ENCODE measurements around the gene POLD3. TPM values are rescaled to one million over a fixed set of nuclear protein-coding genes. Genes with fewer than 3 reads are reported as not detected.

POLD3 gene, protein sequence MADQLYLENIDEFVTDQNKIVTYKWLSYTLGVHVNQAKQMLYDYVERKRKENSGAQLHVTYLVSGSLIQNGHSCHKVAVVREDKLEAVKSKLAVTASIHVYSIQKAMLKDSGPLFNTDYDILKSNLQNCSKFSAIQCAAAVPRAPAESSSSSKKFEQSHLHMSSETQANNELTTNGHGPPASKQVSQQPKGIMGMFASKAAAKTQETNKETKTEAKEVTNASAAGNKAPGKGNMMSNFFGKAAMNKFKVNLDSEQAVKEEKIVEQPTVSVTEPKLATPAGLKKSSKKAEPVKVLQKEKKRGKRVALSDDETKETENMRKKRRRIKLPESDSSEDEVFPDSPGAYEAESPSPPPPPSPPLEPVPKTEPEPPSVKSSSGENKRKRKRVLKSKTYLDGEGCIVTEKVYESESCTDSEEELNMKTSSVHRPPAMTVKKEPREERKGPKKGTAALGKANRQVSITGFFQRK
- total RNA-seq: 5.3 and 6.4 TPM in 2 replicates

DNA sequence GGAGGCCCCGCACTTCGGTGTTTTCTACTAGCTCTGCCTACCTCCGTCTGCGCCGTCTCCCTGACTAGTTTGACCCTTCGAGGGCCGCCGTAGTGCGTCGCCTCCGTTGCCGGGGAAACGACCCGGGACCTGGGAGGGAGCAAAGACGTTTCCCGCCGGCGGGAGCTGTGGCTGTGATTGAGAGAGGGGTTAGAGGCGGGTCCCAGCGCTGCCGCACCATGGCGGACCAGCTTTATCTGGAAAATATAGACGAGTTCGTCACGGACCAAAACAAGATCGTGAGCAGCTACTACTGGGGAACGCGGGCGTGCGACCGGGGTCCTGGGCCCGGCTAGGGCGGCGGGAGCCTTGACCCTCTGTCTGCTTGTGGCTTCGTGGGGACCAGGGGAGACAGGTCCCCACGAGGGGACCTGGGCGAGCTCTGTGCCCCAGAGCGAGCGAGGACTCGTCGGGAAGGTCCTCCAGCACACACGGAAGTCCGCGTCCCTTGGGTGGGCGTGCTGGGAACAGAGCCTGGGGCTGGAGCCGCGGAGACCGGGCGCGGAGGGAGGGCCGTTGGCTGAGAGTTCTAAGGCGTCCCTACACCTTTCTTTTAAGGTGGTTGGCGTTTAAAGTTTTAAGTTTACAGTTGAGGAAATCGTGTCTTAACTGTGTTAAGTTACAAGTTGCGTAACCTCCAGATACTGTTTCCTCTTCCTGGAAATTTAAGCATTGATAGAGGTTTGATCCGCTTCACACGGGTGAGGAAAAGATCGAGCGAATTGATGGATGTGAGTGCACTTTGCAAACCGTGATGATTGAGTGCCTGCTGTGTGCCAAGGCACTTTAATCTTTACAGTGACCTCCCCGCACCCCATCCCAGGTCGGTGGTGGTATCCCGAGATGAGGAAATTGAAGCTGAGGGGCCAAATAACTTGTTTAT lies at the start of gene POLD3:
TSS of gene POLD3 (plus strand) at position 142 of the 922 bp plus-strand sequence. CDS start at position 219, 77 bp downstream.

Other genes with a start within 250 kb of the POLD3 start
- 0.64 and 8.7 TPM in 2 replicates for gene PGM2L1, start 194.1 kb upstream of the POLD3 start, total RNA-seq
- gene KCNE3, start 125.0 kb upstream of the POLD3 start, total RNA-seq: 0.48 TPM in 1 of 2 replicates, not detected in the other
- gene LIPT2, start 98.9 kb upstream of the POLD3 start, total RNA-seq: 2.9 and 3.6 TPM in 2 replicates
- not detected in 2 replicates for gene CHRDL2, start 138.8 kb downstream of the POLD3 start, total RNA-seq
- 15.3 and 17.8 TPM in 2 replicates for gene RNF169, start 156.3 kb downstream of the POLD3 start, total RNA-seq

Data from tracheal epithelial cell (primary cell).